Gastrocnemius medialis (tissue), 4 donors: ENCODE results near the gene ATP7B. TPM values are rescaled to one million over a fixed set of nuclear protein-coding genes. Genes with fewer than 3 reads are reported as not detected.

Source experiments
- ATAC-seq, 2 donors: fragments of 150-250 bp; one replicate each; pipeline ENCODE4 v1.9.1; 2016
- DNase-seq, 2 donors: peaks; one replicate each; pipeline ENCODE4 v3.0.0-alpha.2; 2019
- H3K27ac ChIP-seq, 4 donors: fragments of 200-600 bp; sonication (generic); 1 replicate in 1 of 4; 2 replicates in 3 of 4; pipeline ENCODE4 v1.5.1; 2016 to 2018; ENCODE audit warnings: mild to moderate bottlenecking in 2 of 4, moderate library complexity in 1 of 4
- H3K27me3 ChIP-seq, 3 donors: fragments of 200-600 bp; sonication (generic) in 2 of 3; 1 replicate in 1 of 3; 2 replicates in 2 of 3; pipeline versions ENCODE4 v1.5.1 to v1.6.0; 2016 to 2019; ENCODE audit warnings: mild to moderate bottlenecking in 1 of 3, moderate library complexity in 1 of 3
- H3K36me3 ChIP-seq, 2 donors: fragments of 200-600 bp; sonication (generic) in 1 of 2; one replicate each; pipeline ENCODE4 v1.5.1; 2017 to 2018
- H3K4me1 ChIP-seq, 2 donors: fragments of 200-600 bp; sonication (generic) in 1 of 2; one replicate each; pipeline ENCODE4 v1.5.1; 2016 to 2017; ENCODE audit warnings: mild to moderate bottlenecking in 2 of 2
- H3K4me3 ChIP-seq, 4 donors: fragments of 200-600 bp; sonication (generic) in 3 of 4; 1 replicate in 1 of 4; 2 replicates in 3 of 4; pipeline ENCODE4 v1.5.1; 2016 to 2019; ENCODE audit warnings: mild to moderate bottlenecking in 2 of 4
- H3K9me3 ChIP-seq, 3 donors: fragments of 200-600 bp; sonication (generic) in 2 of 3; 1 replicate in 1 of 3; 2 replicates in 2 of 3; pipeline ENCODE4 v1.5.1; 2016 to 2019
- CTCF ChIP-seq, 5 experiments: fragments of 450-650 bp in 3 of 5; fragments of 200-600 bp in 2 of 5; sonication (generic) in 2 of 5; IDR thresholded peaks in 4 of 5; conservative IDR thresholded peaks in 1 of 5; 1 replicate in 4 of 5; 2 replicates in 1 of 5; pipeline ENCODE4 v1.5.1; 2016 to 2019; ENCODE audit warnings: antibody characterized with exemption in 5 of 5, mild to moderate bottlenecking in 3 of 5, moderate library complexity in 3 of 5
- POLR2A ChIP-seq, 2 donors: fragments of 450-650 bp; IDR thresholded peaks; one replicate each; pipeline ENCODE4 v1.6.1; 2017; ENCODE audit warnings: antibody characterized with exemption in 2 of 2, mild to moderate bottlenecking in 2 of 2, moderate library complexity in 2 of 2
- in situ Hi-C, 4 donors: fragments of 200-750 bp; cut with MboI; loops; one replicate each; pipeline versions ENCODE4 v1.15.0 to v1.8.0; 2017; ENCODE audit warnings: low sequenced_read_pairs in 4 of 4
- intact Hi-C: fragments of 100-400 bp; cut with DNase I; formaldehyde crosslinking; loops from one replicate; pipeline ENCODE4 v1.15.1; 2023; ENCODE audit warnings: low total_unique reads
- total RNA-seq, 4 donors: library from RNA; depleted of rRNA; stranded (reverse); fragments of >200 nt; gene quantifications; one replicate each; pipeline versions ENCODE4 v1.1.0 to v1.2.3, GENCODE V29; 2016

Gene ATP7B
- total RNA-seq, 4 donors from 2014 or later = 1.6 to 3.3 (median 2.6) TPM

GRCh38 chr13:51971520-51972426 is 39.5 kb downstream of the ATP7B start:
- Histone ChIP-seq H3K36me3 (peaks cover 0 to 4% of the 10 kb centered on the region in 2 donors), H3K4me3 (no peak overlapping the region), H3K27ac (no peak overlapping the region), H3K27me3 (no peaks in the 10 kb centered on the region), H3K4me1 (peaks cover 0 to 4% of the 10 kb centered on the region in 2 donors), H3K9me3 (no peaks in the 10 kb centered on the region)
- in situ Hi-C loops (no loop called here), intact Hi-C loops (no loop called here)
- TF ChIP-seq CTCF (IDR thresholded peaks at IDR 0.05 in 4 of 5, conservative IDR thresholded peaks at IDR 0.05 in 1 of 5) (no peak), POLR2A (IDR thresholded peaks at IDR 0.05) (no peak)
- no peak for ATAC-seq
- no peak for DNase-seq

GRCh38 chr13:51970349-51970748 is 40.9 kb downstream of the ATP7B start:
- intact Hi-C loops = no loop called here
- H3K36me3 ChIP-seq = peaks cover 0 to 4% of the 10 kb centered on the region in 2 donors
- no peak overlapping the region for H3K27ac ChIP-seq
- H3K4me3 ChIP-seq = no peak overlapping the region
- H3K4me1 ChIP-seq = peaks cover 0 to 4% of the 10 kb centered on the region in 2 donors
- ATAC-seq (no peak), DNase-seq (no peak)
- no peaks in the 10 kb centered on the region for H3K9me3 ChIP-seq
- no peak for TF ChIP-seq CTCF (IDR thresholded peaks at IDR 0.05 in 4 of 5, conservative IDR thresholded peaks at IDR 0.05 in 1 of 5)
- no peak for TF ChIP-seq POLR2A (IDR thresholded peaks at IDR 0.05)
- in situ Hi-C loops = no loop called here
- no peaks in the 10 kb centered on the region for H3K27me3 ChIP-seq

GRCh38 chr13:51967482-51968446 is 43.5 kb downstream of the ATP7B start:
- DNase-seq = no peak
- H3K36me3 ChIP-seq = peaks cover 0 to 4% of the 10 kb centered on the region in 2 donors
- peaks cover 0 to 4% of the 10 kb centered on the region in 2 donors for H3K4me1 ChIP-seq
- H3K27ac ChIP-seq = peak overlapping the region; percentile 46 to 67 (median 62)
- intact Hi-C loops (no loop called here), in situ Hi-C loops (no loop called here)
- ATAC-seq = peak; percentile 41 to 72
- no peaks in the 10 kb centered on the region for H3K9me3 ChIP-seq
- H3K27me3 ChIP-seq = no peaks in the 10 kb centered on the region
- no peak overlapping the region for H3K4me3 ChIP-seq
- TF ChIP-seq POLR2A (IDR thresholded peaks at IDR 0.05) (no peak), CTCF (IDR thresholded peaks at IDR 0.05 in 4 of 5, conservative IDR thresholded peaks at IDR 0.05 in 1 of 5) (no peak)

- no peak overlapping the region for H3K27ac ChIP-seq
- no peak overlapping the region for H3K4me3 ChIP-seq
- no peaks in the 10 kb centered on the region for H3K9me3 ChIP-seq
- no peaks in the 10 kb centered on the region for H3K27me3 ChIP-seq
- TF ChIP-seq POLR2A (IDR thresholded peaks at IDR 0.05) = no peak
- TF ChIP-seq CTCF (IDR thresholded peaks at IDR 0.05 in 4 of 5, conservative IDR thresholded peaks at IDR 0.05 in 1 of 5) = no peak
- intact Hi-C loops = no loop called here
- H3K4me1 ChIP-seq = peaks cover 0 to 4% of the 10 kb centered on the region in 2 donors
- peaks cover 0 to 4% of the 10 kb centered on the region in 2 donors for H3K36me3 ChIP-seq
- in situ Hi-C loops = no loop called here
- DNase-seq = no peak
- ATAC-seq = no peak
Measured at GRCh38 chr13:51966186-51966585, 45.1 kb downstream of the ATP7B start.
